Esophagus squamous epithelium (tissue), 4 donors: ENCODE data around the gene NFE2L1.

Experiments used
- POLR2A ChIP-seq, 4 donors: fragments of 450-650 bp; IDR thresholded peaks; one replicate each; pipeline ENCODE4 v1.6.1; 2017; ENCODE audit warnings: antibody characterized with exemption in 4 of 4, mild to moderate bottlenecking in 4 of 4, moderate library complexity in 3 of 4
- TF ChIP-seq, protein P1 (sequence below), 6 experiments: fragments of 450-650 bp in 4 of 6; fragments of 200-600 bp in 2 of 6; sonication (generic) in 2 of 6; IDR thresholded peaks; one replicate each; pipeline ENCODE4 v1.5.1; 2016 to 2019; ENCODE audit warnings: antibody characterized with exemption in 6 of 6, mild to moderate bottlenecking in 4 of 6, moderate library complexity in 4 of 6

DNA sequence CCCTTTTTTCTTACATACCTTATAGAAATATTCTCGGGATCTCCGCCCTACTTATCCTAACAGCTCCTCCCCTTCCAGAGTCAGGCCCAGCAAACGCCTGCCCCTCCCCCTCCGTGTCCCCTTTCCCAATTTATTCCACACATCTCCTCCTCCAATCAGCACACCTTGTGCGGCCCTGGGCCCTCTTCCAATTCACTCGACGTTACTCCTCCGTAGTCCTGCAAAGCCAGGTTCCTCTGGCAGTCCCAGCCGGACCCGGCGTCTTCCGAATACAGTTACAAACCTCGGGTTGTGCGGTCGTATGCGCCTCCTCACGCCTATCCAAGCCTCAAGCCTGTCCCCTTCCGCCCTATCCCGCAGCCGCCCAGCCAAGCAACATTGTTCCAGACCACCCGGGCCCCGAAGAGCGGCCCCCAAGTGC lies 52.4 kb downstream of the NFE2L1 start:
- no peak for TF ChIP-seq POLR2A (IDR thresholded peaks at IDR 0.05)
- TF ChIP-seq, protein P1, sequence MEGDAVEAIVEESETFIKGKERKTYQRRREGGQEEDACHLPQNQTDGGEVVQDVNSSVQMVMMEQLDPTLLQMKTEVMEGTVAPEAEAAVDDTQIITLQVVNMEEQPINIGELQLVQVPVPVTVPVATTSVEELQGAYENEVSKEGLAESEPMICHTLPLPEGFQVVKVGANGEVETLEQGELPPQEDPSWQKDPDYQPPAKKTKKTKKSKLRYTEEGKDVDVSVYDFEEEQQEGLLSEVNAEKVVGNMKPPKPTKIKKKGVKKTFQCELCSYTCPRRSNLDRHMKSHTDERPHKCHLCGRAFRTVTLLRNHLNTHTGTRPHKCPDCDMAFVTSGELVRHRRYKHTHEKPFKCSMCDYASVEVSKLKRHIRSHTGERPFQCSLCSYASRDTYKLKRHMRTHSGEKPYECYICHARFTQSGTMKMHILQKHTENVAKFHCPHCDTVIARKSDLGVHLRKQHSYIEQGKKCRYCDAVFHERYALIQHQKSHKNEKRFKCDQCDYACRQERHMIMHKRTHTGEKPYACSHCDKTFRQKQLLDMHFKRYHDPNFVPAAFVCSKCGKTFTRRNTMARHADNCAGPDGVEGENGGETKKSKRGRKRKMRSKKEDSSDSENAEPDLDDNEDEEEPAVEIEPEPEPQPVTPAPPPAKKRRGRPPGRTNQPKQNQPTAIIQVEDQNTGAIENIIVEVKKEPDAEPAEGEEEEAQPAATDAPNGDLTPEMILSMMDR (IDR thresholded peaks at IDR 0.05), result no peak
